A549 treated with dexamethasone at 1 μM for 4 hours (cell line): ENCODE results near the gene KCNK16. TPM values are rescaled to one million over a fixed set of nuclear protein-coding genes. Genes with fewer than 3 reads are reported as not detected.

Source experiments
- total RNA-seq: library from RNA; stranded (reverse); fragments of 200-300 nt; extraction: Qiagen RNA extraction; gene quantifications from 5 replicates; pipeline ENCODE4 v1.2.3, GENCODE V29; 2022

The KCNK16 gene
- not detected in 5 replicates for total RNA-seq

DNA sequence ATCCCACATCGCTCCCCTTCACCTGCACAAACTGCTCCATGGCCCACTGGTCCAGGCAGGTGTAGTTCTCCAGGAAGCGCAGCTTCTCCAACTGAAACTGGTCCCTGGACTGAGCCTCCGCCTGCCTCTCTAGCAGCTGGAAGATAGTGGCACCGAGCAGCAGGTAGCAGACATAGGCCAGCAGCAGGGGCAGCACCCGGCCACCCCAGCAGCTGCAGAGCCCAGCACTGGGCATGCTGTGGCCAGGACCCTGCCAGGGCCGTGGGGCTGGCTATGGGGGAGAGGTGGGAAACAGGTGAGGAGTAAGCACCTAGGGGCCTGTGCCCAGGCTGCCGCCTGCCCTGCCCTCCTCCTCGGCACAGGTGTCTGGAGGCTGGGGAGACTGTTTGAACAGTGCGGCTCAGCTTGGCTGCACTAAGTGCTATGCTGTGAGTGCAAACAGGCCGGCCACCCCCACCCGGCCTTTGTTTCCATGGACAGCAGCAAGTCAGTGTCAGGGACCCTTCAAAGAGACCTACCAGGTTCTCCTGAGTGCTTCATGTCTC is at the start of gene KCNK16:
TSS of gene KCNK16 (minus strand) at position 397 of the 545 bp plus-strand sequence. CDS start at position 235, 162 bp downstream.

DNA sequence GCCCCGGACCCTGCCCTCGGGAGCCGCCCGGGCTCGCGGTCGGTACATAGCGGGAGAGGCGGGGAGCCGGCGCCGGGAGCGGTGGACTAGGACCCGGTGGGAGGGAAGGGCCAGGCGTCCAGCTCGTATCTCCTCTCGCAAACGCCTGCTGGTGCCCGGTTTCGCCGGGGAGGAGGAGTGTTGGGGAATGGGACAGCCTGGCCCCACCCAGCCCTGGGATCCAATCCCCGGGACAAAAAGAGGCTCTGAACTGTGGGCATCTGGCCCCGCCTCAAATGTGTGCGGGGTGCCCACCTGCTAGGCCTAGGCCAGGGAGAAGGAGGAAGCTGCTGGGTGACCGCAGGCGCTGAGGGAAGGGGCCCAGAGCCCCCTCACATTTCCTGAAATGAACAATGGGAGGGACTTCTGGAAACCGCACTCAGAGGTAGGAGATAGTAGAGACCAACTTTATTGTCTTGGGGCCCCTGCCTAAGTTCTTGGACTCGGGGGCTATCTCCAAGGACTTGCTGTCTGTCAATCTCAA is 8.2 kb downstream of the KCNK16 start, which contains the start of gene KCNK17:
TSS of gene KCNK17 (minus strand) at position 147 of the 523 bp plus-strand sequence. CDS start at position 48, 99 bp downstream.

Other genes with a start within 250 kb of the KCNK16 start
- 5.2 to 6.8 TPM (median 6.6 TPM) in 5 replicates for gene SAYSD1, start 207.5 kb downstream of the KCNK16 start, total RNA-seq
- 1.1 to 1.7 TPM (median 1.3 TPM) in 5 replicates for gene KCNK5, start 93.2 kb downstream of the KCNK16 start, total RNA-seq
- not detected in 5 replicates for gene KCNK17, start 8.3 kb downstream of the KCNK16 start, total RNA-seq